Skeletal muscle tissue (tissue), 4 donors: ENCODE results near the gene NAA35. TPM values are rescaled to one million over a fixed set of nuclear protein-coding genes. Genes with fewer than 3 reads are reported as not detected.

ENCODE experiments used
- H3K27ac ChIP-seq: one replicate; pipeline ENCODE4 v1.7.0; 2013; ENCODE audit warnings: mild to moderate bottlenecking, low read depth, low read length, inconsistent platforms
- H3K27me3 ChIP-seq, 3 donors: one replicate each; pipeline ENCODE4 v1.7.0; 2013; ENCODE audit warnings: low read length in 3 of 3; ENCODE audit not compliant: control insufficient read depth in 3 of 3, insufficient read depth in 3 of 3
- H3K36me3 ChIP-seq, 3 donors: one replicate each; pipeline ENCODE4 v1.7.0; 2013; ENCODE audit warnings: low read length in 3 of 3; ENCODE audit not compliant: control insufficient read depth in 3 of 3, insufficient read depth in 3 of 3
- H3K4me1 ChIP-seq, 3 donors: one replicate each; pipeline ENCODE4 v1.7.0; 2013; ENCODE audit warnings: low read length in 3 of 3, mild to moderate bottlenecking in 3 of 3; ENCODE audit not compliant: control insufficient read depth in 3 of 3, insufficient read depth in 3 of 3
- H3K4me3 ChIP-seq, 3 donors: one replicate each; pipeline ENCODE4 v1.7.0; 2013; ENCODE audit warnings: low read length in 3 of 3
- H3K9ac ChIP-seq, 3 donors: one replicate each; pipeline ENCODE4 v1.7.0; 2013; ENCODE audit warnings: low read length in 3 of 3, mild to moderate bottlenecking in 3 of 3, moderate library complexity in 2 of 3, low read depth in 1 of 3
- H3K9me3 ChIP-seq, 3 donors: one replicate each; pipeline ENCODE4 v1.7.0; 2013; ENCODE audit warnings: low read length in 3 of 3; ENCODE audit not compliant: control insufficient read depth in 3 of 3
- total RNA-seq: library from RNA; depleted of rRNA; stranded (reverse); fragments of >200 nt; gene quantifications from one replicate; pipeline ENCODE4 v1.2.3, GENCODE V29; 2014
- donor health status: Osteomylitis.

Gene NAA35
- total RNA-seq, 1 donor from 2014 or later = 20.9 TPM

DNA sequence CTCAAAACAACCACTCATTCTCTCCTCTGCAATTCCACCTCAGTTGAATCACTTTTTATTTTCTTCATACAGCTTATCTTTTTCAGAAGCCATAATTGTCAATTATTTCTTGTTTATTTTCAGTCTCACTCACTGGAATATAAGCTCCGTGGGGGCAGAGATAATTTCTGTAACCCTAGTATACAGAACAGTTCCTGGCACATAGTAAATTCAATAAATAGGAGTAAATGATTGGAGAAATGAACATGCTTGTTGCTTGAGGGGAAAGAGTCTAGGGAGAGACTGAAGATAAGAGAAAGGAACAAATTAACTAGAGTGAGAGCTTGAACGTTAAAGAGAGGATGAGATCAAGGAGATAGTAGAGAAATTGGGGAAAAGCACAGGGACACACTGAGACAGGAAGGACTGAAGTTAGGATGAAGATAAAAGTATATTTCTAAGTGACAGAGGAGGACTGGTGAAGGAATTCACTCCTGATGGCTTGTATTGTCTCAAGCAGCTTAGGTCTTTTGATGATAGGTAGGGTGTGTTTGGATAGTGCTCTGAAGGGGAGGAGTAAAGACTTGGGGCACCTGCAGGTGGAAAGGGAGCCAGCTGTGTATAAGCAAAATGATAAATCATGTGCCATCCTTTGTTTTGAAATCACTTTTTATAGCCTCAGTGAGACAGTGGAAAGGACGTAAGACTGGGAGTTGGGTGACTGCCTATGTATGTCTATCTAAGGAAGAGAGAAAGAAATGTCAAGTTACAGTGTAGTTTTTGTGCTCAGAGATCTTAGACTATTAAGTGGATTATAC lies 2.2 kb downstream of the NAA35 start:
- peaks cover 11 to 29% (median 22%) of the 10 kb centered on the region in 3 donors for H3K4me1 ChIP-seq
- no peaks in the 10 kb centered on the region for H3K27me3 ChIP-seq
- peak overlapping the region; percentile 7 to 89 (median 17) for H3K9ac ChIP-seq
- H3K27ac ChIP-seq = no peak overlapping the region
- peaks cover 0 to 19% (median 4%) of the 10 kb centered on the region in 3 donors for H3K36me3 ChIP-seq
- peak overlapping the region in 1 of 3 donors; percentile 87 for H3K4me3 ChIP-seq
- H3K9me3 ChIP-seq = no peaks in the 10 kb centered on the region

DNA sequence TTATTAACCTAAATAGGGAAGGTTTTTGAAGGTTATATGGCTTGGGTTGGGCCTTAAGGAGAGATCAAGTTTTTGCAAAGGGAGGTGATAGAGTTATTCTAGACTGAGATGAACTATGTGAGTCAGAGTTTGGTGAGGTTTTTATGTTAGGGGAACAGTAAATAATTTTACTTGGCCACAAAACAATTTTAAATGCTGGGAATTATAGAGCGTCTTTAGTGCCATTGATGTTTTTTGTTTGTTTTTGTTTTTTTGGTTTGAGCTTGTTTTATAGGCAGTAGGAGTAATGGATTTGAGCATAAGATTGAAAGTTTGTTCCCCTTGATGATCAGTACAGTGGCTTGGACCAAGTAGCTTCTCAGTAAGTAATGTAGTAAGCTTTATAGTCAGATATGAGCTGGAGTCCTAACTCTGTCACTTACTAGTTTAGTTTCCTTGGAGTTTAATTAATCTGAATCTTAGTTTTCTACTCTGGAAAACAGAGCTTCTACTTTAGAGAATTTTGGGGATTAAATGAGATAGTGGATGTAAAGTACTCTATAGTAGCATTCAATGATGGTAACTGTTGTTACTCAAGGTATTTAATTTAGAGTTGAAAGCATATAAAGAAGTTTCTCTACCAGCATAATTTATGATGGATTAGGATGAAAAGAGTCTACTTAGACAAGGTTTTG lies 2.9 kb downstream of the NAA35 start:
- Histone ChIP-seq H3K27me3 (no peaks in the 10 kb centered on the region), H3K27ac (no peak overlapping the region), H3K36me3 (peaks cover 0 to 19% (median 4%) of the 10 kb centered on the region in 3 donors), H3K4me3 (no peak overlapping the region), H3K4me1 (peaks cover 11 to 29% (median 23%) of the 10 kb centered on the region in 3 donors), H3K9me3 (no peaks in the 10 kb centered on the region), H3K9ac (no peak overlapping the region)

DNA sequence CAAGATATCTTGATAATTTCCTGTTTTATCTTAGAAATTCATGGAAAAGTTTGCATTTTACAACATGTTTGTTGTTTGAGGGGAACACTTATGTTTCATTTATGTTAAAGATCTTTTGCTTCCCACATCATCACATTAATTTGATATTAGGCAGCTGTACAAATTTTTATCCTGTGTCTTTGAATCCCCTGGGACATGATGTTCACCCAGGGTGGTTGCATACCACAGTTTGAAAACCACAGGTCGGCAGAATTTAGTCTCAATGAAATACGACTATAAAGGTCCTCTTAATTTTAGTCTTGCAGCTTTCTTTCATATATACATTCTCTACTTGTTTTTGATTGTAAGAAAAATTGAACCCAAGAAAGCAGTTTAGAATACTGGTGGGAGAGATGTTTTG lies 3.7 kb downstream of the NAA35 start:
- no peaks in the 10 kb centered on the region for H3K27me3 ChIP-seq
- peaks cover 12 to 29% (median 28%) of the 10 kb centered on the region in 3 donors for H3K4me1 ChIP-seq
- no peak overlapping the region for H3K27ac ChIP-seq
- no peaks in the 10 kb centered on the region for H3K9me3 ChIP-seq
- H3K9ac ChIP-seq = no peak overlapping the region
- no peak overlapping the region for H3K4me3 ChIP-seq
- peaks cover 0 to 19% (median 4%) of the 10 kb centered on the region in 3 donors for H3K36me3 ChIP-seq

DNA sequence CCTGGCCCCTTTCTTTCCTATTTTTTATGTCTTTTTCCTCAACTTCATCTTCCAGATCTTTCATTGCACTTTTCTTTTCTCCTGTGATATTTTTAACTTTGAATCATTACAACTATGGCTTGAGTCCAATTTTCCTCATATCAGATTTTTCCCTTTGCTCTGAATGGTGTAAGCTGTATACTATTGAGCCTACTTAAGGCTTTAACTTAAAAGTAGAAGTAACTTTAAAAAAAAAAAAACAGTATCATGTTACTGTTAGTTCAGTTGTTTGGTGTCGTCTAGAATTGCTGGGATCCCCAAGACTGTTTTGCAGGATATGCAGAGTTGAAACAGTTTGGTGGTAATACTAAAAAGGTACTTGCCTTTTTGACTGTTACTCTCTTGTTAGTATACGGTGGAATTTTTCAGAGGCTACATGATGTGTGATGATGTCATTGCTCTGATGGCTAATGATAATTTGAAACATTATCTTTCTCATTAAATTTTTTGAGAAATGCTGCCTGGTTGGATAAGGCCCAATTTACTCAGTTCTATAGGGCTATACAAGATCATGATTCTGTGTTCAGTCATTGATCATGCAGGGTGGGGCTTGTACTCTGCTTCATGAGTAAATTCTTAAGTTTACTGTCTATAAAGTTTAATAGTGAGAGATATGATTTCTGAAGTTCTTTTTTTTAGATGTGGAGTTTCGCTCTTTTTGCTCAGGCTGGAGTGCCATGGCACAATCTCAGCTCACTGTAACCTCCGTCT lies 8.8 kb downstream of the NAA35 start:
- H3K36me3 ChIP-seq = peaks cover 0 to 5% (median 0%) of the 10 kb centered on the region in 3 donors

DNA sequence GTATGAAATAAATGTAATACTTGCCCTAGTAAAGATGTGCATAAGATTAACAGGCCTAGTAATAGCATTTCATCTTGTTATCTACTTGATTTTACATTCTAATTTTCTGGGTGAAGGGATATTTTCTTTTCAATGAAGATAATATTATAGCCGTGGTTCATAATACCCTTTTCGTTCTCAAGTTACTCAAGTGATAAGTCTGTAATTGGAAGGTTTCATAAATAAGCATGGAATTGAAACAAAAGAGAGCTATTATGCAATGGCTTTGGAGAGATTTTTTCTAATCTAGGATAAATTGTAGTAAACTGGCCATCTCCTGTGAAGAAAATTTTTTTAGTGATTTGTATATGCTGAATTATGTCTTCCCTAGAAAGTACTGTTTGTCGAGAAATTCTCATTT lies 19.0 kb downstream of the NAA35 start:
- H3K9ac ChIP-seq = no peak overlapping the region
- no peak overlapping the region for H3K27ac ChIP-seq
- H3K36me3 ChIP-seq = peaks cover 0 to 14% (median 11%) of the 10 kb centered on the region in 3 donors
- no peaks in the 10 kb centered on the region for H3K27me3 ChIP-seq
- H3K9me3 ChIP-seq = no peaks in the 10 kb centered on the region
- no peaks in the 10 kb centered on the region for H3K4me1 ChIP-seq
- H3K4me3 ChIP-seq = no peak overlapping the region

More for the DNA sequence above, 8.8 kb downstream of the NAA35 start:
- H3K27ac ChIP-seq = peak overlapping the region; percentile 4
- H3K4me1 ChIP-seq = peaks cover 9 to 12% (median 10%) of the 10 kb centered on the region in 3 donors
- no peaks in the 10 kb centered on the region for H3K9me3 ChIP-seq
- H3K9ac ChIP-seq = no peak overlapping the region
- no peaks in the 10 kb centered on the region for H3K27me3 ChIP-seq
- no peak overlapping the region for H3K4me3 ChIP-seq

DNA sequence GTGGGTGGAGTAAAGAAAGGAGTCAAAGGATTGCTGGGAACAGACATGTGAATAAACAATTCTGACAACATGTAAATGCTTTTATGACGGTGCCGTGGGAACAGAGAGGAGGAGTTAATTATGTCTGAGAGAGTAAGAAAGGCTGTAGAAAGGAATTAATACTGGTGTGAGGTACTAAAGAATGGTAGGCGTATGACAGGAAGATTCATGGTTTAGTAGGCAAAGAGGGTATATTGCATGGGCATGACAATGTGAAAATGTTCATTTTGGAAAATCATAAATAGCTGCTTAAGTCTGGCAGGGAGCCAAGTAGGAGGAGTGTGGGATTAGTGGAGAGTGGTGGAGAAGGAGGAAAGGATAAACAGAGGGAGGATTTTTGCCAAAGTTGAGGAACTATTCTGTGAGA lies 19.7 kb downstream of the NAA35 start:
- H3K4me1 ChIP-seq = no peaks in the 10 kb centered on the region
- no peaks in the 10 kb centered on the region for H3K27me3 ChIP-seq
- H3K36me3 ChIP-seq = peaks cover 3 to 18% (median 11%) of the 10 kb centered on the region in 3 donors
- H3K27ac ChIP-seq = no peak overlapping the region
- H3K9ac ChIP-seq = no peak overlapping the region
- H3K4me3 ChIP-seq = no peak overlapping the region
- no peaks in the 10 kb centered on the region for H3K9me3 ChIP-seq

DNA sequence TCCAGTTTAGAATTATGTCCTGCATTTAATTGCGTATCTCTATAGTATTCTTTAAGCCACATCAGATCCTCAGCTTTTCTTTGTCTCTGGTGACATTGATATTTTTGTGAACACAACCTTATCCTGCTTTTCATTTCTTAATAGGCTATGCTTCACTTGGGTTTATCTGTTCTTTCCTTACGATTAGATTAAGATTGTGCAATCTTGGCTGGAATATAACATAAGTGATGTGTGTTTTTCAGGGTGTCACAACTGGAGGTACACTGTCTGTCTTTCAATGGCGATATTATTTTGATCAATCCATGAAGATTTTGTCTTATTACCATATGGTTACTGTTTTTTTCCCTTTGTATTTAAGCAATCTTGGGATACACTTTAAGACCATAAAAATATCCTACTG lies 23.6 kb downstream of the NAA35 start:
- no peak overlapping the region for H3K9ac ChIP-seq
- no peaks in the 10 kb centered on the region for H3K27me3 ChIP-seq
- no peaks in the 10 kb centered on the region for H3K9me3 ChIP-seq
- H3K4me3 ChIP-seq = no peak overlapping the region
- H3K27ac ChIP-seq = no peak overlapping the region
- no peaks in the 10 kb centered on the region for H3K4me1 ChIP-seq
- peaks cover 4 to 18% (median 11%) of the 10 kb centered on the region in 3 donors for H3K36me3 ChIP-seq

DNA sequence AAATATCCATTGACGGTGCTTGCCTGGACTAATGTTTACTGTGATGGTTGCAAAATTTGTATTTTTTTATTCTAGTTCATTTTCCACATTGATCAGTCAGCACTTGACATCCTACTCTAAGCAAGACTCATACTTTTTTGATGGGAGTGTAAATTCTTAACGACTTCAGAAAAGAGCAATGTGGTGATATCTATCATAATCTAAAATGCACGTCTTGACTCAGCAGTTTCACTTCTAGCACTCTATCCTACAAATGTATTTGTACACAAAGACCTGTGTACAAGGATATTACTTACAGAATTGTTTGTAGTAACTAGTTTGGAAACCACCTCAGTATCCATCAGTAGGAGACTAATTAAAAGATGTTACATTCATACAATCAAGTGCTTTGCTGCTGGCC lies 24.0 kb downstream of the NAA35 start:
- Histone ChIP-seq H3K4me1 (no peaks in the 10 kb centered on the region), H3K27me3 (no peaks in the 10 kb centered on the region), H3K4me3 (no peak overlapping the region), H3K36me3 (peaks cover 5 to 22% (median 15%) of the 10 kb centered on the region in 3 donors), H3K27ac (no peak overlapping the region), H3K9ac (no peak overlapping the region), H3K9me3 (no peaks in the 10 kb centered on the region)

DNA sequence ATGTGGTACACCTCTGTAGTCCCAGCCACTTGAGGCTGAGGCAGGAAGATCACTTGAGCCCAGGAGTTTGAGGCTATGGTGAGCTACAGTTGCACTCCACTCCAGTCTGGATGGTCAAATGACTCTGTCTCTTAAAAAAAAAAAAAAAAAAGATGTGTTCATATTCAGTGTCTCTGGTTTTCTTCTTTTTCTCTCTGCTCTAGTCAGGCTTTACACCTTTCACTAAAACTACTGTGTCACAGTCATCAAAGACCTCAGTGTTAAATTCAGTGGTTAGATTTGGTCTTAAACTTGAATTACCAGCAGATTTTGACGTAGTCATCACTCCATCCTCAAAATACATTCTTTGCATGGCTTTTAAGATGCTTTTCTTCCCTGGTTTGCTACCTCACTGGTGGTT lies 28.8 kb downstream of the NAA35 start:
- Histone ChIP-seq H3K4me1 (no peaks in the 10 kb centered on the region), H3K27ac (no peak overlapping the region), H3K9ac (no peak overlapping the region), H3K4me3 (no peak overlapping the region), H3K27me3 (no peaks in the 10 kb centered on the region), H3K36me3 (peaks cover 4 to 25% (median 10%) of the 10 kb centered on the region in 3 donors), H3K9me3 (no peaks in the 10 kb centered on the region)
